Ecto neural progenitor cell (in vitro differentiated cells): ENCODE measurements around the gene KRT78.

ENCODE experiments used
- DNase-seq: peaks from one replicate; pipeline ENCODE4 v3.0.0-alpha.2; 2018; ENCODE audit warnings: low spot score

KRT78 gene

GRCh38 chr12:52848661-52849255, at the start of gene KRT78:
KRT78 (minus strand) TSS chr12:52848994; CDS start chr12:52848930, 64 bp downstream.
- no peak for DNase-seq

GRCh38 chr12:52896190-52897100, 47.7 kb upstream of the KRT78 start:
- peak; percentile 51 for DNase-seq

DNA sequence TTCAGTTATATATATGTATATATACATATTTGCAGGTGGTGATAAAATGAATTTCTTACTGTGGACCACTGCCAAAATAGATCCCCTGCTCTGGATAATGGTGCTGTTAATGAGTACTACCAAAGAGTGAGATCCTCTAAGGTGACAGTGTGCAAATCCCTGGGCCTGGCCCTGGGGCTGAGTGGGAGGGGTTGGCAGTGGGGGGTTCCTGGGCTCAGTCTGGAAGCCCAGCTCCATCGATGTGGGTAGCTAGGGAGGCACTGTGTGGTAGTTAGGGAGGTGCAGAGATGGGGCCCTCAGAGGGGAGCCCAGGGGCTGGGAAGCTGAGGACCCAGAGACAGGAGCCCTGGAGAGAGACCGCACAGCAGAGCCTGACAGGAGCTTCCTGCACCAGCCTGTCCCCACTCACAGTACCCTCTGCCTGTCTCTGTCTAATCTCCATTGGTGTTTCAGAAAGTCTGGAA, 47.0 kb upstream of the KRT78 start:
- DNase-seq, result no peak

DNA sequence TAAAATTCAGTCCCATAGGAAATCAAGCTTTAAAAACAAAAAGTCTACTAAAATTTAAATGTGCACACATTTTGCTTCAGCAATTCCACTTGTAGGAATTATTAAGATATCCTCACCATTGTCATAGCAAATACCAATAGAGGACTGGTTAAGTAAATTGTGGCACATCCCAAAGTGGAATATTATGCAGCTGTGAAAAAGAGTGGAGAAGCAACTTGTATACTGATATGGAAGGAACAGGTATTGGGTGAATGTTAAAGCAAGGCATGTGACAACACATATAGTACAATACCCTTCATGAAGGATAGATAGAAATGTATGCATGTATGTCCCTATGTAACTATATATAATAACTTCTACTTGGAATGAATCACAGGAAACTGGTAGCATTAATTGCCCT, 44.2 kb upstream of the KRT78 start:
- DNase-seq, result no peak

DNA sequence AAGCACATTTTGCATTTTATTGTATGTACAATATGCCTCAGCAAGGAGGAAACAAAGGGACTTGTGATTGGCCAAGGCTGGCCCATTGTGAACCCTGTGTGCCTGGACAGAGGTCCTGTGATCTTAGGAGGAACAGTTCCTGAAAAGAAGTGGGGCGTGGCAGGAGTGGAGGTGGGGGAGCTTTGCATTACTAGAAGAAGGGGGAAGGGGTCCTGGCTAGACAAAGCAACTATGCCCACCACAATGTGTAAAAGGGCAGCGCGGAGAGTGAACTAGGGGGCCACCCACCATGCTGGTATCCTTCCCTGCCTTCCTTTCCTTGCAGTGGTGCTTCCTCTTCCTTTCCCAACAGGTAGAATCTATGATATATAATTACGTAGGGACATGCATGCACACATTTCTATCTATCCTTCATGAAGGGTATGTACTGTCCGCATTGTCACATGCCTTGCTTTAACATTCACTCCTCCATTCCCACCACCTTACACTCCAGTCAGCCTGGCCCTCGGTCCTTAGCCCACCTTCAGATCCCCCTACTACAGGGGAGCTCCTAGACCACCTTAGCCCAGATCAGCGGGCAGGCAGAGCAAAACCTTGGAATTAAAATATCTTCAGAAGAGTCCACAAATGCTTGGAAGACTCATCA, 43.5 kb upstream of the KRT78 start:
- DNase-seq, result peak; percentile 42

- DNase-seq, result no peak
Observed at GRCh38 chr12:52891044-52891443, 42.2 kb upstream of the KRT78 start.

DNA sequence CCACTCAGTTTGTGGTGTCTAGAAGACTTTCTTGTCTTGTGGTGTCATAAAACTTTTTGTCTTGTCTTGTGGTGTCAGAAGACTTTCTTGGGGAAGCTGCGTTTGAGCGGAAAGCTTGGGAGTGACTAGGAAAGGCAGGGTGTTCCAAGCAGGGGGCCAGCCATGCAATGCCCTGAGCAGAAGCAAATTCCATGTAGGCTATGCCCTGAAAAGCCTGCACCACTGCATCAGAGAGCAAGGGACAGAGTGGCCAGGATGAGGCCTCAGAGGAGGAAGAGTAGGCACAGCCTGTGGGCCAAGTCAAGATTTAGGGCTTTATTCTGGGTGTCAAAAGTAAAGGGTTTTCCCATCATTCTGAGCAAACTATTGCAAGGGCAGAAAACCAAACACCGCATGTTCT, 41.6 kb upstream of the KRT78 start:
- no peak for DNase-seq

GRCh38 chr12:52884526-52885293, 35.9 kb upstream of the KRT78 start:
- peak; percentile 93 for DNase-seq

DNA sequence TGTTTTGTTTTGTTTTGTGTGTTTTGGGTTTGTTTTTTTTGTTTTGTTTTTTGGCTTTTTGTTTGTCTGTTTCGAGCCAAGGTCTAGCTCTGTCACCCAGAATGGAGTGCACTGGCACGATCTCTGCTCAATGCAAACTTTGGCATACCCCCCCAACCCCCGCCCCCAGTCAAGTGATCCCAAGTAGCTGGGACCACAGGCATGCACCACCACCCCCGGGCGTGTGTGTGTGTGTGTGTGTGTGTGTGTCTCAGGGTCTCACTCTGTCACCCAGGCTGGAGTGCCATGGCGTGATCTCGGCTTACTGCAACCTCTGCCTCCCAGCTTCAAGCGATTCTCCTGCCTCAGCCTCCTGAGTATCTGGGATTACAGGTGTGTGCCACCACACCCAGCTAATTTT, 31.7 kb upstream of the KRT78 start:
- DNase-seq, result peak; percentile 44

- peak; percentile 93 for DNase-seq
Observed at GRCh38 chr12:52879394-52880351, 30.9 kb upstream of the KRT78 start.

GRCh38 chr12:52878507-52879393, 30.0 kb upstream of the KRT78 start:
- no peak for DNase-seq

DNA sequence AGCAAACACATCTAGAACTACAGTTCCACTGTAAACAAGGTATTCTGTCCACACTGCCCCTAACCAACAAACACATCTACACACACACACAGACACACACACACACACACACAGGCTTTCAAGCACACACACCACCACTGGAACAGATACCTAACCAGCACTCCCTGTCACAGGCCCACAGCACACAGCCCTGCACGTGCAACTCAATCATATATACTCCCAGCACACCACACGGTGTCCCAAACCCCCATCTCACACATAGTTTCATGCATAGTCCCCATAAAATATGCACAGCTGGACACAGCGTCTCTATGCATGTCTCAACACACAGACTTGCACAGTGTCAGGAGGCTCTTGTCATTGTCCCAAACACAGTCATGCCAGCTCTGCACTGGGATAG, 28.4 kb upstream of the KRT78 start:
- DNase-seq, result no peak

GRCh38 chr12:52876372-52876771, 27.6 kb upstream of the KRT78 start:
- DNase-seq, result no peak

- no peak for DNase-seq
Observed at GRCh38 chr12:52874573-52875435, 26.0 kb upstream of the KRT78 start.

DNA sequence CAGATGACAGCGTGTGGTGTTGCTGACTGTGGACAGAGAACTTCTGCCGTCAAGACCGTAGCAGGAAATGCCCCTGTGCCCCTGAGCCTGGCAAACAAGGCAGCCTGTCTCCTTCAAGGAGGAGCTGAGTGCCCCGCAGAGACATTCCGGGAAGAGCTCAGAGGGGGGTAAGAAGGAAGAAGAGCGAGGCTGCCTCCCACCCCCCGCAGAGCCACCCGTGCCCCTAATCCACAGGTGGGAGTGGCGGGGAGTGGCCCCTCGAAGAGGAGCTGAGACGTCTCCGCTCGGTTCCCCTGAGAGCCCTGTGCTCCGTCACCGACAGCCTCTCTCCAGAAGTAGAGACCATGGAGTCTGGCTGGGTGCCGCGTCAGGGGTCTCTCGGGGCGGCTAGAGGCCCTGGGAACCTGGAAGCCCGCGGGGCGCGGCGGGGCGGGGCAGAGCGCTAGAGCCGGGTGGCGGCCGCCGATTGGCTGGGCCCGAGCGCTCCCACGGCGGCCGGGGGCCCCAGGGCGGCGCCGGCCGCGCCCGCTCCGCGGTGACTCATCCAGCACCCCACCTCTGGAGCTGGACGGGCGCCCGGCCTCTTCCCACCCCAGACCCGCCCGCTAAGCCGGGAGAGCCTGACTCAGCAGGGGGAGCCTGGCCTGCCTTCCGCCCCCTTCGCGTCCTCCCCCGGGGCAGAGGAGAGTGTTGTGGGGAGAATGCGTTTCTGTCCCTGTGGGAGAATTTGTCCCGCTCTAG, 25.2 kb upstream of the KRT78 start:
- DNase-seq, result peak; percentile 85

- no peak for DNase-seq
Observed at GRCh38 chr12:52873513-52873831, 24.7 kb upstream of the KRT78 start.

- DNase-seq, result no peak
Observed at GRCh38 chr12:52872644-52873389, 24.0 kb upstream of the KRT78 start.
